GM19452 (cell line): ENCODE measurements around the gene OR7G3.

Experiments used
- ATAC-seq: cut with Tn5 transposase; IDR thresholded peaks from one replicate; pipeline ENCODE4 v1.9.1; 2021; ENCODE audit not compliant: unreplicated experiment

The OR7G3 gene

GRCh38 chr19:9126900-9127405 is at the start of gene OR7G3:
OR7G3 (minus strand) TSS chr19:9126950; CDS start chr19:9126950, 0 bp downstream.
- no peak for ATAC-seq

DNA sequence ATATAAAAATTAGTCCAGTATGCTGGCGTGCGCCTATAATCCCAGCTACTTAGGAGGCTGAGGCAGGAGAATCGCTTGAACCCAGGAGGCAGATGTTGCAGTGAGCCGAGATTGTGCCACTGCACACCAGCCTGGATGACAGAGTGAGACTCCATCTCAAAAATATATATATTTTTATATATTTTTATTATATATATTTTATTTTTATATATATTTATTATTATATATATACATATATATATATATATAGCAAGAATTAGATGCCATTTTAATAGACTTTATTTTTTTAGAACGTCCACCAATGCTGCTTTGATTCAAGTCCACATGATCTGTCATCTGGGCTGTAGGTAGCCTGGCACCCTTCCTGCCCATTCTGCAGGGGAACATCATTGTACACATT is 48.6 kb upstream of the OR7G3 start:
- no peak for ATAC-seq

DNA sequence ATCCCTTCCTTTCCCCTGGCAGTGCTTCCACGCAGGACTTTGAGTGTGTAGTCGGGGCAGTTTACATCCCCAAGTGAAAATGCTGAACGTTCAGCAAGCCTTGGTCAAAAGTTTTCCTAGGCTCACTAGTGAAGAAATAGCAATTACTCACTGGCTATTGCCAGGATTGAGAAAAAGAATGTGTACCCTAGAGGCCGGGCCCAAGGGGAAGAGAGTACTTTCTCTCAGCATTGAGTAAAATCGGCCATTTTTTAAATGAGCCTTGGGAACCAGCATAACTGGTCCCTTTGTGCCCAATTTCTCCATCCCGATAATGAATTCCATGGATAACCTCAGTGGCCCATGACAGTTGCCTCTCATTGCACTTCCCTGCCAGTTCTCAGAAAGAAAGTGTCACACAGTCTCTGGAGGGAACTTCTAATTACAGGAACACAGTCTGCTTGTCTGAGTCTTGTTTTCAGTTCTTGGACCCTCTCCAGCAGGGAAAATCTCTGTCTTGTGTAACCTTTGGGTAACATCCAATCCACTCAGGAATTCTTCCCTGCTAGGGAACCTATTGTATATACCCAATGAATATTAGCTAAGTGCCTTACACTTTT is 44.7 kb upstream of the OR7G3 start:
- ATAC-seq: no peak

DNA sequence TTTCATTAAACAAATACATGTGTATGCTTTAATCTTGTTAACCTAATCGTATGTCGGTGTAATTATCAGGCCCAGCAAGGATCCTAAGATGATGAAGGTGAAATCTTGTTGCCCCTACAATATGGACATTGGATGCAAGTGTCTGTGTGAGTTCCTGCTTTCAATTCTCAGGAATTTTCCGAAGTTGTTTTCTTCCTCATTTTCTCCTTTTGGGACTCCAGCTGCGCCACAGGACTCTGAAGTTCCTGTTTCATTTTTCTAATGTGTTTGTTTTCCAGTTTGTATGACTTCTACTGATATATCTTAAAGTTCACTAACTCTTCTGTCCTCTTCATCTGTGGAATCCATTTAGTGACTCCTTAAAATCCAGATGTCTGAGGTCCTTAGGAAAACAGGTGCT is 40.1 kb upstream of the OR7G3 start:
- no peak for ATAC-seq

DNA sequence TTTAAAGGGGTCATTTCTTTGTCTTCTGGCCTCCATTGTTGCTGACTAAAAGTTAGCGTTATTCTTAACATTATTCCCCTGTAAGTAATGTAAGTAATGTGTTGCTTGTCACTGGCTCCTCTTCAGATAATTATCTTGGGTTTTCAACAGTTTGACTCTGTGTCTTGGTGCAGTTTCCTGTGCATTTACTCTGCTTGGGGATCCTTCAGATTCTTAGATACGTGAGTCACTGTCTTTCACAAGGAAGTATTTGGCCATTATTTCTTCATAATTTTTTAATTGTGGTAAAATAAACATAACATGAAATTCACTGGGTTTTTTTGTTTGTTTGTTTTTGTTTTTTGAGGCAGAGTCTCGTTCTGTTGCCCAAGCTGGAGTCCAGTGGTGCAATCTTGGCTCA is 38.5 kb upstream of the OR7G3 start:
- no peak for ATAC-seq

DNA sequence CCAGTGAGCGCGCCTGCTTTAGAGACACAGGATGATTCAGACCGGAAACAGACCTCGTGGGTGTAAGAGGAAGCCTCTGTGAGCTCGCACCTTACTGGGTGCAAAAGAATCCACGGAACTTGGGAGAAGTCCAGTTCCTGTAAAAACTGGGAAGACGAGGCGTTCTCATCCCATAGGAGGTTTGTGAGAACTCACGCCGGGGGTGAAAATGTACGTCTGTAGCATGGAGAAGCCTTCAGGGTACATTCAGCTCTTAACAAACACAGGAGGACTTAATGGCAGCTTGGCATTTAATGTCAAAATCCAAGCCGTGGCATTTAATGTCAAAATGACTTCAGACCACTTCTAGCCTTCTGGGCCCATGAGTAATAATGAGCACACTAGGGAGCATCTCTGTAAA is 34.7 kb upstream of the OR7G3 start:
- ATAC-seq: no peak

- no peak for ATAC-seq
Measured at GRCh38 chr19:9159891-9160290, 33.1 kb upstream of the OR7G3 start.

GRCh38 chr19:9156304-9156703 is 29.6 kb upstream of the OR7G3 start:
- ATAC-seq: no peak

- ATAC-seq: no peak
Measured at GRCh38 chr19:9155591-9155990, 28.8 kb upstream of the OR7G3 start.

GRCh38 chr19:9151367-9151766 is 24.6 kb upstream of the OR7G3 start:
- no peak for ATAC-seq

DNA sequence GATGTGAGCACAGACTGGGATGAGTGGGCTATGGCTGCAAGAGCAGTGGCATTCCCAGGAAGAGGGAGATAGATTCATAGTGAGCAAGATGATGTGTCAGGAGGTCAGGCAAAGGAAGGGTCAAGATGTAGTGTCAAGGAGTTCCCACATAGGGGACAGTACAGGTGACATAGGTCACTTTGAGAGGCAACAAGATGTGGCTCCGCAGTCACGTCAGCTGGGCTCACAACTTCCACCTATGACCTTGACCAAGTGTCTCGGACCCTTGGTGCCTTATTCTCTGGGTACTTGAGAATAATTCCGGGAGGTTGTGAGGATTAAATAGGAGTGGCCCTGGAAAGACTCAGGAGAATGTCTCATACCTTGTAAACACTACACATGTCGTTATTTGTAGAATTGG is 23.9 kb upstream of the OR7G3 start:
- ATAC-seq: no peak

GRCh38 chr19:9149997-9150396 is 23.2 kb upstream of the OR7G3 start:
- no peak for ATAC-seq

DNA sequence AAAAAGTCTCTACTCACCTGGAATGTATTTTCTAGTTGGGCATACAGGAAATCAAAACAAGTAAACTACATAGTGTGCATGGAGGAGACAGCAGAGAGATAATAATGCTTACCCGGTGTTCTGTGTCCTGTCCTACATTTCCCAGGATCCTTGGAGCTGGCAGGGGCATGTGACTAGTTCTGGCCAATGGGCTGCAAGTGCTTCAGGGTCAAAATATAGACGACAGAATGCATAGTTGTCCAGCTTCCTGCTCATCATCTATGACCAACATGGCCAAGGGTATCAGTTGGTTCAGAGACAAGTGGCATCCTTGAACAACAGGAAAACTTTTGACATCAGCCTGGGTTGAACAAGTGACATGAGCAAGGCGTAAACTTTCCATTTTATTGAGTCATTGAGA is 21.9 kb upstream of the OR7G3 start:
- ATAC-seq: no peak

DNA sequence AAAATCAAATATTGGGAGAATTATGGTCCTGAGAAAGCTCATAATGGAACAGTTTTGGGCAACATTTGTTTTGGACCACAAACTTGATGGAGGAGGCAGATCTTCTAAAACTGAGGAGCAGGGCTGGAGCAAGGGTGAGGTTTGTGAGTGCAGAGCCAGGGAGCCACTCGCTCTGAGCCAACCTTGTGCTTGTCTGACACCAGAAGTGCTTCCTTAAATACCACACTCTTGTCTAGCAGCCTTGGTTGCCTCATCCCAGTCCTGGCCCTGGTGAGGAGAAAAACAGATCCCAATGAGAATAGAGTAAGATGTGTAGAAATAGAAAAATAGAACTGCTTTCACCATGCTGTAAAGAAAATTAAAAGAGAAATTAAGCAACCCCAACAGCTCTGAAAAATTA is 20.1 kb upstream of the OR7G3 start:
- ATAC-seq: no peak

DNA sequence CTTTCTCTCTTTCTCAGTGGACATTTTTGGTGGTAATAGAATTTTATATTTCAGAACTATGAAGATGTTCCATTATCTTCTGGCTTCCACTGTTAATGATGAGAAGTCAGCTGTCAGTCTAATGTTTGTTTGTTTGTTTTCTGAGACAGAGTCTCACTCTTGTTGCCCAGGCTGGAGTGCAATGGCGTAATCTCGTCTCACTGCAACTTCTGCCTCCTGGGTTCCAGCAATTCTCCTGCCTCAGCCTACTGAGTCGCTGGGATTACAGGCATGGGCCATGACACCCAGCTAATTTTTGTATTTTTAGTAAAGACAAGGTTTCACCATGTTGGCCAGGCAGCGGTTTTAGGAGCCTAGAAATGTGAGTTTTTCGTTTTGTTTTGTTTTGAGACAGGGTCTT is 18.2 kb upstream of the OR7G3 start:
- no peak for ATAC-seq

DNA sequence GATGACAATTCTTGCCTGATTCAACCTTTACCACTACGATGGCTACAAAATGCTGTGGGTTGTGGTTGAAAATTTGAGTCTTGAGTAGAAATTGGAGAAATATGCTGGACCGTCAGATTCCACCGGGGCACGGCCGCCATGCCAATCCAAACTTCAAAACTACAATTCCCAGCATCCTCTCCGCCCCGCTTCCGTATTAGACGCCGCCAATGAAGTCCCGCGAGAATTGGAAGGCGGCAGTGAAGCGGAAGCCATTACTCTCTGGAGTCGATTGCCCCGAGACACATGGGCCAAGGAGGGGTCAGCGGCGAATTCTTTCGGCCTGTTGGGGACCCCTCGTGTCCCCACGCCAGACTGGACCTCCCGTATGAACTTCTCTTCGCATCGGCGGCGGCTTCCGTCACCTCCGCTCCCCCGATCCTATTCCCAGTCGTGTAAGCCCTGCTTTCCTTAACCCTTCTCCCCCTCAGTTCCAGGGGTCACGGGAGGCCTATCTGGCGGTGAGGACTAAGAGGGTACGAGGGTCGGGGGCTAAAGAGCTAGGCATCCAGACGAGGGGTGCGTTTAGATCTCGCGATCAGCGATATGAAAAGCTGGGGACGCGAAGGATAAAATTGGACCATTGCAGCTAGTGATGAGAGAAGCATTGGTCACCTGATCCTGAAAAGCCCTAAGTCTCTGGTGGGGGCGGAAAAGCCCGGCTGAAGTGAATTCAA is 13.6 kb upstream of the OR7G3 start, which contains the start of gene ZNF317:
Gene ZNF317, plus strand, starts transcription at position 239 of the 716 bp plus-strand sequence. CDS start 15,620 bp downstream, outside the sequence.
- peak; percentile 82 for ATAC-seq

GRCh38 chr19:9139609-9140158 is 12.9 kb upstream of the OR7G3 start:
- peak; percentile 22 for ATAC-seq

- no peak for ATAC-seq
Measured at GRCh38 chr19:9132422-9132821, 5.7 kb upstream of the OR7G3 start.

- ATAC-seq: no peak
Measured at GRCh38 chr19:9130965-9131364, 4.2 kb upstream of the OR7G3 start.

GRCh38 chr19:9128171-9128570 is 1.4 kb upstream of the OR7G3 start:
- ATAC-seq: no peak

GRCh38 chr19:9116547-9116946 is 10.2 kb downstream of the OR7G3 start:
- no peak for ATAC-seq

- ATAC-seq: no peak
Measured at GRCh38 chr19:9115307-9115813, 11.4 kb downstream of the OR7G3 start, which contains the start of gene OR7G1. OR7G1 (minus strand) TSS chr19:9115763; CDS start chr19:9115763, 0 bp downstream.
